HG03442 (cell line): ENCODE data around the gene RBKS.

ENCODE experiments used
- ATAC-seq: cut with Tn5 transposase; IDR thresholded peaks from one replicate; pipeline ENCODE4 v1.9.1; 2021; ENCODE audit warnings: mild to moderate bottlenecking, moderate library complexity; ENCODE audit not compliant: unreplicated experiment

RBKS gene

DNA sequence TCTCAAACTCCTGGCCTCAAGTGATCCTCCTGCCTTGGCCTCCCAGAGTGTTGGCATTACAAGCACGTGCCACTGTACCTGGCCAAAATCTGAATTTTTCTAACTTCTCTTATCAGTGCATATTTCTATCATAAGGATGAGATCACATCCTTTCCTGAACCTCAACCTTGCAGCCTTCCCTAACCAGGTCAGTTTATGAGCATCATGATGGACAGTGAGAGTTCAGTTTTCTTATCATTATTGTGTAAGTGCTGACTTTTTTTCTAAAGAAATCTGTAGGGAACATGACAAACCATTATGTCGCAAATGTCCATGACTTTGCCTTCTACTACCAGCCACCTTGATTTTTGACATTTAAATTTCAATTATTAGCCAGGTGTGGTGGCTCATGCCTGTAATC lies 87.1 kb downstream of the RBKS start:
- ATAC-seq, result no peak

GRCh38 chr2:27802547-27802946 lies 87.6 kb downstream of the RBKS start:
- ATAC-seq, result no peak

DNA sequence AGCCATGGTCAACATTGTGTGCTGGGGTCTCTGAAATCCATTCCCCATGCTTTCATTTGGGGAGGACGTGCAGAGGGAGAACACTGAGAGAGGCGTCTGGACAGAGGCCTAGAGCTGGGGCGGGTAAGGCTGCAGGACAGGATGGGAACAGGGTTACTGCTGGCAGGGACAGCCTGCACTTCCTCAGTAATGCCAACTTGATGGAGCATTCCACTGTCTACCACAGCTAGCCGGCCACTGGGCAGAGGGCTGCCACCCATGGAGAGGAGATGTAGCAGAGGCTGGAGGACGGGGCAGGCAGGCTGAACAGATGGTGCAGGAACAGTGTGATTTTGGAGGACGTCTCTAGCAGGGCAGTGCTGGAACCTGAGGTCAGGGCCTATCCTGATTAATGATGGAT lies 89.3 kb downstream of the RBKS start:
- no peak for ATAC-seq

- no peak for ATAC-seq
Observed at GRCh38 chr2:27799646-27800010, 90.6 kb downstream of the RBKS start.

GRCh38 chr2:27798948-27799645 lies 91.1 kb downstream of the RBKS start:
- ATAC-seq, result no peak

GRCh38 chr2:27798486-27798885 lies 91.7 kb downstream of the RBKS start:
- no peak for ATAC-seq

DNA sequence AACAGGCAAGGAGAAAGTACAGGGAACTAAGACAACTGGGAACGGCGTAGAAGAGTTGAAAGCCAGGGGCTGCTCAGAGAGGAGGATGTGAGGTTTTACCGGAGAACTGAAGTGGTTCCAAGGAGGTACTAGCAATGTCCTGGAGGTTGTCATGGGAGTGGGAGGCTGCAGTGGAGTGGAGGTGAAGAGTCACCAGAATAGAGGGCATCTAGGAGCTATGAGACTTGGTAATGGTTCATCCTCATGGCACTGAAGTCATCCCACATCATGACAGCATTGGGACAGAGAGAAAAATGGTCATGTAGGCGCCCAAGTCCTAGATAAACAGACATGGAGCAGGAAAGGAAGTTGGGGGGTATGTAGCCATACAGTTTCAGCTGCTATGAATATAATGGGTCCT lies 92.3 kb downstream of the RBKS start:
- no peak for ATAC-seq

GRCh38 chr2:27796791-27797765 lies 93.1 kb downstream of the RBKS start:
- no peak for ATAC-seq

DNA sequence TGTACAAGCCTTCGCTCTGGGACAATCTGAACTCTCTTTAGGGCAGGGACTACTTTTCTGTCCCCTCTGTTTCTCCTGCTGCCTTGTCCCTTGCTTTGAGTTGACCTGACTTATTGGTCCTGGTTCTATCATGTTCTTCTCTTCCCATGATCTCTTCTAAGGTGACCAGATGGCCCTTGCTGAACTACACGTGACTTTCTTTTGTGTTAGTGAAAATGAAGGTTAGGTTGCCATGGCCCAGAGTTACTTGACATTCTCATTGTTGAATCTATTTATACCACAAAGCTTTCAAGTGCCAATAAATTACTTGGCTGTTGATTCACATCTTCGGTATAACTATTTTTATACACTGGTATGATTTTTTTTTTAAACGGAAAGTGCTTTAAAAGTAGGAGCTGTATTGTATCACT lies 94.3 kb downstream of the RBKS start:
- no peak for ATAC-seq

GRCh38 chr2:27795093-27795834 lies 94.9 kb downstream of the RBKS start:
- ATAC-seq, result no peak

DNA sequence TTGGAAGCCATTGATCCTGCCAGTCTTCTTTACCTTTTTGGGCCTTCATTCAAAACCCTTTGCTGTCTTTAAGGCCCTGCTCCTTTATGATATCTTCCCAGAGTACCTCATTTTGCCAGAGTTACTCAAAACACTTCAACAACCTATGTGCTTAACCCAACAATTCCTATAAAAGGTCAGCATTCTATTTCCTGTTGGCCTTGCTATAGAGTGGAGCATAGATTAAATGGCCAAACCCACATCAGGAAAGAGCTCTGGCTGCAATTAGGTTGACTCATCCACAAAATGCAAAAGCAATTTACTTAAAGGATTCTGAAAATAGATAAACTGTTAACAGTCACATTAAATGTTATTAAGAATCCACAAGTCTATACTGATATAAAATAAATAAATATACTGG lies 97.4 kb downstream of the RBKS start:
- no peak for ATAC-seq

- no peak for ATAC-seq
Observed at GRCh38 chr2:27790796-27791195, 99.4 kb downstream of the RBKS start.

- ATAC-seq, result no peak
Observed at GRCh38 chr2:27782701-27783100, 107.5 kb downstream of the RBKS start.

GRCh38 chr2:27781496-27781895 lies 108.7 kb downstream of the RBKS start:
- no peak for ATAC-seq

- ATAC-seq, result no peak
Observed at GRCh38 chr2:27779417-27780055, 110.7 kb downstream of the RBKS start.

DNA sequence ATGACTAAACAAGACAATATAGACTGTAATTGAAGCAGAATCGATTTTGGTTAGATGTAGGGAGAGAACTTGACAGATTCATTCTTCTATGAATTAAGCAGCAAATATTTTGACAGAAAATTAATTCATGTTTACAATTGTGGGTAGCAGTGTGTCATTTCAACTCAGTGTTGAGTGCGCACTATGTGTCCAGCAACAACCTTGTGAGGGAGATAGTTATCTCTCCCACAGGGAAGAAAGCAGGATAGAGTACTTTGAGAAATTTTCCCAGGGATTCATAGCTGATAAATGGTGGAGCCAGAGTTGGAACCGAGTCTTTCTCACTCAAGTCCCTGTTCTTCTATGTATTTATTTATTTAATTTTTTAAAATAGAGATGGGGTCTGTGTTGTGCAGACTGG lies 113.5 kb downstream of the RBKS start:
- ATAC-seq, result no peak

GRCh38 chr2:27776097-27776496 lies 114.1 kb downstream of the RBKS start:
- ATAC-seq, result no peak

- ATAC-seq, result no peak
Observed at GRCh38 chr2:27773959-27774358, 116.2 kb downstream of the RBKS start.

DNA sequence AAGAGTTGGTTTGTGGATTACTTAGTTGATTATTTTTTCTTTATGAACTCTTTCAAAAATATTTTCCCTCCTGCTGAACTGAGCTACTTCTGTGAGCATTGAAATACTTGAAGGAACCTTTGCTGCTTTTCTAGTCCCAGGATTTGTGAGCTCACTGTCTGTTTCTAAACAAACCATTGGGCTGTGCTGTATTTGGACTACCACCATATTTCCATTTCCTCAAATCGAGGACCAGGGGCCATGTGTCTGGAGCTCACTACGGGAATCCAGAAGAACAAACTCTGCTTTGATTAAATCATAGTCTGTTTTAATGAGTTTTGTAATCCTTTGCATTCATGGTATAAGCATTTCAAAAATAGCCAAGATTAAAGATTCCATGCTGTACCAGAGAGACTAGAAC lies 117.4 kb downstream of the RBKS start:
- ATAC-seq, result no peak

DNA sequence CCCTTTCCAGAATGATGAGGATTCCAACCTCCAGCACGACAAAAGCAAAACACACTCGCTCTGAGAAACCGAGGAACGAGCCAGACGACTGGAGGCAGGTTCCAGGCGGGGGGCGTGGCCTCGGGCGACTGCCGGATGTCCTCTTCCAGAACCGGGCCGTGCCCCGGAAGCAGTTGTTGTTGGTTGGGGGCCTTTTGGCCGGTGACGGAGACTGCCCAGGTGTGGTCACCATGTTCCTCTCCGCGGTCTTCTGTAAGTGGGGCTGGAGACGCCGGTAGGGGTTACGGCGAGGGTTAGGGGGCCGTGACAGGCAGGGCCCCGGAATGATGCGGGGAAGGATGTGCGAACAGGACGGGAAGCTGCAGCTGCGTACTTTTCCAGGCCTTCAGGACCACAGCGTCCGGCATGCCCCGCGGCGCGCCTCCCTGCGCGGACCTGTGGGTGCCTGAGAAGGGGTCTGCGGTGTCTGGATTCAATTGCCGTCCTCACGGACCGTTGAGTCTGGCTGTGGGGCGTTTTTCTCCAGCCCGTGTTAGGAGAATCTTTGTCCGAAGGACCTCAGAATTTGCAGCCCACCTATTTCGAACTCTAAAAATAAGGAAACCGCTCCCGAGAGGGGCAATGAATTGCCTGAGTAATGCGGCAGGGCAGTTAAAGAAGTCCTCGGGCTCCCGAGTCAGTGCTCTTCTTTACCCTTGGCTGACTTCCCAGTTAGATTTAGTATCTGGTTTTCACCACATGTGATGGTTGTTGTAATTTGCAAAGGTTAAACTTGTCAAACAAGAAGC lies 118.4 kb downstream of the RBKS start, which contains the start of gene MRPL33:
Gene MRPL33 (plus strand): TSS at position 172 of the 788 bp plus-strand sequence. CDS start 59 bp downstream, at position 231.
- ATAC-seq, result peak; percentile 95
